HG03175 (cell line): ENCODE data around the gene PIP5K1A.
"Not testable (repeated sequence)": the region's sequence is repeated elsewhere in the genome, so short reads cannot be mapped to it uniquely, and the experiment has no call there.

ENCODE experiments used
- ATAC-seq: cut with Tn5 transposase; IDR thresholded peaks from one replicate; pipeline ENCODE4 v1.9.1; 2021; ENCODE audit warnings: mild to moderate bottlenecking, moderate library complexity; ENCODE audit not compliant: unreplicated experiment

Gene PIP5K1A, protein sequence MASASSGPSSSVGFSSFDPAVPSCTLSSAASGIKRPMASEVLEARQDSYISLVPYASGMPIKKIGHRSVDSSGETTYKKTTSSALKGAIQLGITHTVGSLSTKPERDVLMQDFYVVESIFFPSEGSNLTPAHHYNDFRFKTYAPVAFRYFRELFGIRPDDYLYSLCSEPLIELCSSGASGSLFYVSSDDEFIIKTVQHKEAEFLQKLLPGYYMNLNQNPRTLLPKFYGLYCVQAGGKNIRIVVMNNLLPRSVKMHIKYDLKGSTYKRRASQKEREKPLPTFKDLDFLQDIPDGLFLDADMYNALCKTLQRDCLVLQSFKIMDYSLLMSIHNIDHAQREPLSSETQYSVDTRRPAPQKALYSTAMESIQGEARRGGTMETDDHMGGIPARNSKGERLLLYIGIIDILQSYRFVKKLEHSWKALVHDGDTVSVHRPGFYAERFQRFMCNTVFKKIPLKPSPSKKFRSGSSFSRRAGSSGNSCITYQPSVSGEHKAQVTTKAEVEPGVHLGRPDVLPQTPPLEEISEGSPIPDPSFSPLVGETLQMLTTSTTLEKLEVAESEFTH

DNA sequence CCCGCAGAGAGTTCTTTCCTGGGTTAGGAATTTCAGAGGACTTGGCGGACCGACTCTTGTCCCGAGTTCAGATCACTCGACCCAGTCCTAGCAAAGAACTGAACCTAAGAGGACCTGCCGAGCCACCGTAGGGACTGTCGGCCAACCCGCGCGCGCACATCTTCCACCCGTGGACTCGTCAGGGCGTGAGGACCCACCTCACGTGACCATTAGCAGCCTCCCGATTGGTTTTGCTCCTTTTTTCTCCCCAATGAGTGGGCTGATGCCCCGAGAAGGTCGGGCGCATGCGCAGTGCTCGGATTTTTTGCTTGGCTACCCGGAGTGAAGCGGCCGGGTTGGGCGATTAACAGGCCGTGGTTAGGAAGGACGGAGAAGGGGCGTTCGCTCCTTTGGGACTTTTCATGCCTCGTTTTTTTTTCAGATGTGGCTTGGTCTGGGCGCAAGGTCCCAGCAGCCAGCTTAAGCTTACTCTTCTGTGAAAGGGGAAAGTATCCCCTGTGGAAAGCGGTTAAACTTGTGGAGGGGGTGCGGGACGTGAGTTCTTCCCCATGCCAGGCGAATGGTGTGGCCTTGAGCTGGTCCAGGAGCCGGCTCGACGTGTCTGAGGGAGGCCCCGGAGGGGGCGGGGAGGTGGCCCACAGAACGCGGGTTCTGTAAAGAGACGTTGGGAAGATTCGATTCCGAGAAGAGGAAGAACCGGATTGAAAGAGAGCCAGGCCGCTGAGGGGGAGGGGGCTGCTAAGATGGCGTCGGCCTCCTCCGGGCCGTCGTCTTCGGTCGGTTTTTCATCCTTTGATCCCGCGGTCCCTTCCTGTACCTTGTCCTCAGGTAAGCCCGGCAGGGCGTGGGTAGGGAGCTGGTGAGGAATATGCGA, at the start of gene PIP5K1A:
TSS of gene PIP5K1A (plus strand) at position 299 of the 874 bp plus-strand sequence. CDS start at position 744, 445 bp downstream.
- ATAC-seq: peak; percentile 82

DNA sequence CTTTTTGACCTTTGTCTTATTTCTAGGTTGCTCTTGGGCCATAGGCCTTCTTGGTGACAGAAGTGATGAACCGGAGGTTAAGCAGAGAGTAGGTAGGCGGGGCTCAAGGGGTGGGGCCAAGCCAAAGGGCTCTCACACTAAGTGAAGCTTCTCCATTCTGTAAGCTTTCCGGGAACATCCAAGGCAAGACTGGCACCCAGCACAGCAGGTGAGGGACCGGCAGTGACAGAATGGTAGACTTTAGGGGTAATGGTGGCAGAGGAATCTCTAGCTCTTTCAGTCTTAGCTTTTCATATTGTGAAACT, 41.9 kb upstream of the PIP5K1A start, which contains the start of gene TNFAIP8L2:
TSS of gene TNFAIP8L2 (plus strand) at position 135 of the 305 bp plus-strand sequence. CDS start 2,049 bp downstream, outside the sequence.
- peak; percentile 84 for ATAC-seq

DNA sequence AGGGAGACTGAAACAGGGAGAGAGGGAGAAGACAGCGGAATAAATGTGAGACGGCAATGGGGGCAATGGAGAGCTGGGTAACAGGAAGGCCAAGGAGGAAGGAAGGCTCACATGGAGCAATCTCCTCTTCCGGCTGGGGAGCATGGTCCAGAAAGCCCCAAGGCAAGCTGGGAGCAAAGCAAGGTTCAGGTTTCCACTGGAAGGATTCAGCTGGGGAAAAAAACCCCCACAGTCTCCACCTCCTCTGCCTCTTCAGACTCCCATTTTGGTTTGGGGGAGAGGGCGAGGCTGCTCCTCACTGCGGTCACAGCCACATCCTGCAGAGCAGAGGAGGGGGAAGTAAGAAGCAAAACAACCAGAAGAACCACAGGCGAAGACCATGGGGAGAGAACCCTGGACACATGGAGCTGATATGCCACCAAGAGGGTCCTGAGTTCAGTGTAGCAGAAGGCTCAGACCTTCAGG, 41.3 kb upstream of the PIP5K1A start:
- no peak for ATAC-seq

DNA sequence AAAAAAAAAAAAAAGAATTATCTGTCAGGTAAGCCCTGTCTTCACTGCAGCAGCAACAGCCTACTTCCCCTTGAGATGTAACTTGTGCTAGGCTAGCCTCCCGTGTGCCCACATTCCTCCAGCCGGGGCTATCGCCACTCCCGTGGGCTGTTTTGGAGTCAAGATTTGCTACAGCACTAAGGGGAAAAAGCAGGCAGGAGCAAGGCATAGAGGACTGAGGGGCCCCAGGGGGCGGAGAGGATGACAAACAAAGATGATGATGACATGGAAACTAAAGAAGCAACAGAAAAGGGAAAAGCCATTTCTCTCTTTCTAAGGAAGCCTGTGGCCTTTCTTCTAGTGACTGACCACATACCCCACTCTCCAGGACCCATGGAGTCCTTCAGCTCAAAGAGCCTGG, 40.0 kb upstream of the PIP5K1A start:
- ATAC-seq: no peak

DNA sequence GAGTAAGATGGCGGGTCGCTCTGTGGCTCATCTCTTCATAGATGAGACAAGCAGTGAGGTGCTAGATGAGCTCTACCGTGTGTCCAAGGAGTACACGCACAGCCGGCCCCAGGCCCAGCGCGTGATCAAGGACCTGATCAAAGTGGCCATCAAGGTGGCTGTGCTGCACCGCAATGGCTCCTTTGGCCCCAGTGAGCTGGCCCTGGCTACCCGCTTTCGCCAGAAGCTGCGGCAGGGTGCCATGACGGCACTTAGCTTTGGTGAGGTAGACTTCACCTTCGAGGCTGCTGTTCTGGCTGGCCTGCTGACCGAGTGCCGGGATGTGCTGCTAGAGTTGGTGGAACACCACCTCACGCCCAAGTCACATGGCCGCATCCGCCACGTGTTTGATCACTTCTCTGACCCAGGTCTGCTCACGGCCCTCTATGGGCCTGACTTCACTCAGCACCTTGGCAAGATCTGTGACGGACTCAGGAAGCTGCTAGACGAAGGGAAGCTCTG, 39.6 kb upstream of the PIP5K1A start:
- no peak for ATAC-seq

DNA sequence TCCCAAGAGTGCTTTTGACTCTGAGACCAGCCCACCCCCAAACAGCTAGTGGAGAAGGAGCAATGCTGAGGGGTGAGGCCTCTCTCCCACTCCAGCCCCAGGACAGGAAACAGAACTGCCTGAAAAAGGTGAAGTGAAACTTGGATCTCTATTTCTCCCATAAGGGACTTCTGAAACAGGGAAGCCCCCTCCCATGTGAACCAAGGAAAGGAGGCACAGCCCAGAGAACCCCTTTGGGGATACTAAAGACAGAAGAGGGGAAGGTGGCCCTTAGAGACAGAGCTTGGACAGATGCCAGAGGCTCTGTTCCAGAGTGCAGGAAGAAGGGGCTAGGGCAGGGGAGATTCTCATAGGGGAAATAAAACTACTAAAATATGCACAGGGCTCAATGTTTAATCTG, 39.0 kb upstream of the PIP5K1A start:
- no peak for ATAC-seq

DNA sequence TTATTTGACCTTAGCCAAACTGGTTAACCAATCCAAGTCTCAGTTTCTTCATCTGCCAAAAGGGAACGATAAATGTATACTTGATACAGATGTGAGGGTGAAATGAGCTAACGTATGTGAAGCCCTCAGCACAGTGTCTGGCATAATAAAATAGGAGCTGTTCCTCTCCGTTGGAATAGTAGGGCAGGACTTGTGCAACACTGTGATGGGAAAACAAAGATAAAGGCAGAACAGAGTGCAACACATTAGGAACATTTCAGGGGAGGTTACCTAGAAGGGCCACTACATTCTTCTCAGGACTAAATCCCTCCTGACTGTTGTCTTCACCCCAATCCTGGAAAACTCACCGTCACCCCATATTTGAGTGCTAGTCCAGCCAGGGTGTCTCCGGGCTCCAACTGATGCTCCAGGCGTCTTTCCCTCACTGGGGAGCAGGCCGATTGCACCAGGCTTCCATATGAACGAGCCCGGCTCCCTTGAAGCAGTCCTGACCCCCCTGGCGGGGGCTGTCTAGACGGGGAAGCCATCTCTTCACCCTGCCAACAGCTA, 33.5 kb upstream of the PIP5K1A start:
- ATAC-seq: no peak

DNA sequence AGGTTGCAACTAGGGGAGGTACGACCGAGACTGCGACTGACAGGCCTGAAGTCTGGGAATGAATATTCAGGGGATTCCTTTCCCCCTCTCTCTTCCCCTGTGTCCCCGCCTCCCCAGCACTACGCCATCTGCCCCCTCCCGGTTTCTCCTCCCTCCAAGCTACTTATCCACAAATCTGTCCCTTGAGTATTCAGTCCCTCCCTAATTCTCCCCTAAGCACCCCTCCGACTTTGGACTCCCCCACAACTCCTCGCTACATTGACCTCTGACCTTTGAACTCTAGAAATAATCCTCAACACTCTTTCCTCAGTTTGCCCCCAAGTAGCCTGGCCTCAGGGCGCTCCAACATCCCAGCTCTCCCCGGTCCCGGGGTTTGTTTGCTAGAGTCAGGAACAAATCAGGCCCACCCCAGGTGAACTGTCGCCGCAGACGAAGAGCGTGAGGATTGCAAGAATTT, 33.0 kb upstream of the PIP5K1A start:
- peak; percentile 16 for ATAC-seq

DNA sequence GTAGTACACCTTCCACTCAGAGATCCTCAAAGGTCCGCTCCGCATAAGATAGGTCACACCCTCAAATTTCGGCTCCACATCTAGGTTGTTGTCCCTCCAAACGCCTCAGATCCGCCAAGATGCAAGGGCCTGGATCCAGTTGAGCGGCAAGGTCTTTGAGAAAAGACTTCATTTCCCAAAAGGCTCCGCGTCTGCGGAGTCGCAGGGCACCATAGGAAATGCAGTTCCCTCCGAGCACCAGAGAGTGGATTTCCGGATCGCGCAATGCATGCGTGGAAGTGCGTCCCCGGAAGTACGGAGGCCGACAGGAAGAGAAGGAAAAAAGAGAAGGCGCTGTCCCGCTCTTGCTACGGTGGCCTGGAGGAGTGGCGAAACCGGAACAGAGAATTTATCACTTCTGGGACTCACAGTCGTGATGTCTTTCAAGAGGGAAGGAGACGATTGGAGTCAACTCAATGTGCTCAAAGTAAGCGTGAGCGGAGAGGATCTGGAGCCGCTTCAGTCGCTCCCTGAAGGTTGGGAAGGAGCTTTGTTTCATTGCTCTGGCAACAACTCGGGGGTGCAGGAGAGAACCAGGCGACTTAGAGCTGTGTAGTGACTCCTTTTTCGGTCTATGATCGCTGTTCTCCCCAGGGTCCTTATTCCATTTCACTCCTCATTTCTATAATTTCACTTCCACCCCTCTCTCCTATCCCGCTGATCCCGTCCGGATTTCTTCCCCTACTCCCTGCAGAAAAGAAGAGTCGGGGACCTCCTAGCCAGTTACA, 32.4 kb upstream of the PIP5K1A start, which contains the start of the genes LYSMD1 and SCNM1:
TSS of gene LYSMD1 (minus strand) at position 165 of the 767 bp plus-strand sequence. CDS start 644 bp downstream, outside the sequence.
TSS of gene SCNM1 (plus strand) at position 407 of the 767 bp plus-strand sequence. CDS start at position 416, 9 bp downstream.
- ATAC-seq: peak; percentile 92

DNA sequence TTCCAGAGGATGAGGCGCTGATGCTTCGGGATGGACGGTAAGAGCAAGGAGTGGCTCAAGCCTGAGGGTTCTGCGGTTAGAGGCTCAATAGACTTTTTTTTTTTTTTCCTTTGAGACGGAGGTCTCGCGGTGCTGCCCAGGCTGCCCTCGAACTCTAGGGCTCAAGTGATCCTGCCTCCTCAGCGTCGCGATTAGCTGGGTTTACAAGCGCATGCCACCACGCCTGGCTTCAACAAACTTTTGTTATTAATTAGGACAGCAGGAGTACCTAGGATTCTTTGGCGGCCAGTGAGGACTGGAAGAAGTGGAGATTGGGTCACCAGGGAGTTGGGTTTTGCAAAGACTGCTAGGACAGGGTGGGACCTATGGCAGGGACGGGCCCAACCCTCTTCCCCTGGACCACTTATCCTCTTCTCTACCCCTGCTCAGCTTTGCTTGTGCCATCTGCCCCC, 31.8 kb upstream of the PIP5K1A start:
- no peak for ATAC-seq

DNA sequence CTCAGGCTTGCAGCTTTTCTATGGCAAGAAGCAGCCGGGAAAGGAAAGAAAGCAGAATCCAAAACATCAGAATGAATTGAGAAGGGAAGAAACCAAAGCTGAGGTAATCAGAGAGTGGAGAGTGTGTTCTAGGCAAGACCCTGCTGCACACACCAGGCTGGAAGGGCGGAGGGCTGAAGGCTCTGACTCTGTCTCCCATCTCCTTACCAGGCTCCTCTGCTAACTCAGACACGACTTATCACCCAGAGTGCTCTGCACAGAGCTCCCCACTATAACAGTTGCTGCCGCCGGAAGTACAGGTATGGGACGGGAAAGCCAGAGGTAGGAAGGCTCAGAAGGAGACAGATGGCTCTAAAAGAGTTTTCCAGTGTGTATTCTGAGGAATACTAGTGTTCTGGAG, 31.2 kb upstream of the PIP5K1A start:
- ATAC-seq: no peak

DNA sequence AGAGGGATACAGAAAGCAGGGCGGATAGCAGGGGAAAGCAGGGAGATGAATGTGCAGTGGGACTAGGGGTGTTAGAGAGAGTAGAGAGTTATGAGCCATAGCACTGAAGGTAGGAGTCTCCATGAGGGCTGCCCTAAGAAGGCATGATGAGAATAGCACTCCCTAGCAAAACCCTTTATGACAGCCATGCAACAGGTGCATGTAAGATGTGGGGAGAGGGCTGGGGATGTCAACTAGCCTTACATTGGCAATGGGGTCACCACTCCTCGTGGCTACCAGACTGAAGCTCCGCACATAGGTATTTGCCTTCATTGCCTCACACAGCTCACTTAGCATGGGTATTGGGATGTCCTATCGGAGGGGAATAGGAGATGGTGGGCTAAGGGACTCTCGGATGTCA, 27.2 kb upstream of the PIP5K1A start:
- no peak for ATAC-seq

DNA sequence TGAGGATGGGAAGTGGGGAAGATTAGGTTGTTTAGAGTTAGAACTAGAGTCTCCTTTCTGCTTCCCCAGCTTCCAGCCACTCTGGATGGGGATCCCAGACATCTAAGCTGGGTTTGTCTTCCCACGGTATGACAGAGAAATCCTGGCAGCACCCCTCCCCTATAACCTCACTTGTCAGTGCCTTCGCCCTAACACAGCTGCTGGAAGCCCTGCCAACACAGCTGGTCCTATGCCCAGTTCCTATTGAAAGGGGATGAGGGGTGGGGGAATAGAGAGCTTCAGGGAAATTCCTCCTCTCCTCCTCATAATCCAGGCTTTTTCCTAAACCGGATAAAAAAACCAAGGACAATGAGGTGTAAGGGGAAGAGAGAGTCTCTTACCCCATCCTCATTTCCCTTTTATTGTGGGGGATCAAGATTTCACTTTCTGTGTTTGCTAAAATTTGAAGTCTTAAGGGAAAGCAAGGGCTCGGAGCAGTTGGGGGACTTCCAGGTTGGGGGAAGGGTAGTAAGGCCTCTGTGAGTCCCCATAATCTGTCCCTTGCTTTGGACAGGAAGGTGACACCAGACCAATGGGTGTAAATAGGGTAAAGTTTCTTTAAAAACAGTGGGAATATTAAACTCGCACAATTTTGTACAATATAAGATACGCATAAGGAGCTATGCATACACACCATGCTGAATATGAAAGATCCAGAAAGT, 23.2 kb upstream of the PIP5K1A start:
- ATAC-seq: no peak

DNA sequence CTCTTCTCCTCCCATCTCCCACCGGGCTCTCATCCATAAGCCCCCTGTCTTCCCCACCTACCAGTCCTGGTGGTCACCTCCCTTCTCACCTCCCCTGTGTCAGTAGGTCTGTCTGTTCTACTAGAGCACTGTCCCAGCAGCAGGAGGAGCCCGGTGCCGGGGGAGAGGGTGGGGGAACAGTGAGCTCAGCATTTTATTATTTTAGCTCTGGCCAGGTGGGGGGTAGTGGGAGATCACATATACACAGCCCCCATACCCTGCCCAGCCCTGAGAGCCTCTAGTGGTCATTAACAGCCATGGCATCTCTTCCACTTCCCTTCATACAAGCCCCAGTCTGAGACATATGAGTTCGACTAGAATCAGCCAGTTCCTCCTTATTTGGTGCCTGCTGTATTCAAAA, 22.5 kb upstream of the PIP5K1A start, which contains the start of gene TMOD4:
TSS of gene TMOD4 (minus strand) at position 119 of the 400 bp plus-strand sequence. CDS start 1,106 bp downstream, outside the sequence.
- ATAC-seq: no peak

DNA sequence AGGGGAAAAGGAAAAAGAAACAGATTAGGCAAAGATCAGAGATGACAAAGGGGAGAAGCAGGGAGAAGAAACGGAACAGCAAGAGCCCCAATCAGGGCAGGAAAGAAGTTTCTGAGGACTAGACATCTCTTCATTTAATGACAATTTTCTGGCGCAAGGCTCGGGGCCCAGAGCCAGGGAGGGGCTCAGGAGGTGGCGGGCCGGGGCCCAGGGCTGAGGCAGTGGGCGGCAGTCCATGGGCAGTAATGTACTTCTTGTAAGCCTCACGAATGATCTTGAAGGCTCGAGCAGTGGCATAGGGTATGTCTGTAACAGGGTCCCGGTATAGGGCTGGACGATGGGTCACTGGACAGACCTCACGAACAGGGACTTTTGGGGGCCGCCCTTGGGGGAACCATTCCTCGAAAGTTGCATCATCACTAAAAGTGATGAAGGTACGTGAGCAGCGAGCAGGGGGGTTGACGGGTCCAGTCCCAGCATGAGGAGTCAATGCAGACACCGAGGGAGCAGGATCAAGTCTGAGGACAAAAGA, 21.8 kb upstream of the PIP5K1A start:
- ATAC-seq: no peak

DNA sequence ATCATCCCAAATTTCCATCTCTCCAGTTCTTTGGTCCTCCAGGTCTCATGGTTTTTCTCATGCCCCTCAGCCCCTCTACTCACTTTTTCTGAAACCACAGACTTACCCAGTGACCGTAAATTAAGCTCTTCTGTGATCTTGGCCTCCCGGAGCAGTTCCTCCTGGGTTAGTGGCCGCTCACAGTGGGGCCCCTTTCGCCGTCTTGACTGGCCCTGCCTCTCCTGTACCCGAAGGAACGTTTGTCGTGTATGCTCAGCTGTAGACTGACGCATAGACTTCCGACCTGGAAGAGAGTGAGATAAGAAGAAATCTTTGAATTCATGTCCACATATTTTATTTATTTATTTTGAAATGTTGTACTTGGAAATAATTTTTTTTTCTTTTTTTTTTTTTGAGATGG, 14.1 kb upstream of the PIP5K1A start:
- no peak for ATAC-seq

DNA sequence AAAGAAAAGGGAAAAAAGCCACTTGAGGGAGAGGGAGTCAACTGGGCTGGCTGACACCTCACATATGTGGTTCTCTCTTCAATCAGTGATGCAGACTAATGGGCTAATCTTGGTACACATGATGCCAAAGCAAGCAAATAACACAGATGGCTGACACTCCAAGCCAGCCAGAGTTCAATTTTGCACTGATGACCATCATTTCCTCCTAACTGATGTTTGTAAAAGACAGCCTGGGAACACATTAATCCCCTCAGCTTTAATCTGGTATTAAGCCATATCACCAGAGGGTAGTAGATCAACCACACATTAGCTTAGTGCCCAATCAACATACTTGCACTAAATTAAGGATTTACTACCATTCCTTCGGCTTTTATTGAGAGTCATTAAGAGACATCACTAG, 11.1 kb upstream of the PIP5K1A start:
- ATAC-seq: no peak

DNA sequence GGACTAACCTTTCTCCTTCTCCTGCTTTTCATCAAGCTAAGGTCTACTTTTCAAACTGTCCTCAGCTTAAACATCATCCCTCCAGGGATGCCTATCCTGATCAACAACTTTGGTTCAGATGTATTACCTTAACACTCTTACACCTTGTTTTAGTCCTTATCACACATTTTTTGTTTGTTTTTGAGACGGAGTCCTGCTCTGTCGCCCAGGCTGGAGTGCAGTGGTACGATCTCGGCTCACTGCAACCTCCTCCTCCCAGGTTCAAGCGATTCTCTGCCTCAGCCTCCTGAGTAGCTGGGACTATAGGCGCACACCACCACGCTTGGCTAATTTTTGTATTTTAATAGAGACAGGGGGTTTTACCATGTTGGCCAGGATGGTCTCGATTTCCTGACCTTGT, 9.7 kb upstream of the PIP5K1A start:
- not testable (repeated sequence) for ATAC-seq
